Stimulated activated CD8-positive, alpha-beta memory T cell treated with anti-CD3 and anti-CD28 coated beads, Interleukin-4, amount 100 ng/mL, for 4 hours (primary cell): ENCODE data around the gene NRF1.

Source experiments
- DNase-seq, 2 donors: peaks; one replicate each; pipeline ENCODE4 v3.0.0-alpha.2; 2020; ENCODE audit warnings: low read depth in 2 of 2, low spot score in 1 of 2

NRF1 gene

DNA sequence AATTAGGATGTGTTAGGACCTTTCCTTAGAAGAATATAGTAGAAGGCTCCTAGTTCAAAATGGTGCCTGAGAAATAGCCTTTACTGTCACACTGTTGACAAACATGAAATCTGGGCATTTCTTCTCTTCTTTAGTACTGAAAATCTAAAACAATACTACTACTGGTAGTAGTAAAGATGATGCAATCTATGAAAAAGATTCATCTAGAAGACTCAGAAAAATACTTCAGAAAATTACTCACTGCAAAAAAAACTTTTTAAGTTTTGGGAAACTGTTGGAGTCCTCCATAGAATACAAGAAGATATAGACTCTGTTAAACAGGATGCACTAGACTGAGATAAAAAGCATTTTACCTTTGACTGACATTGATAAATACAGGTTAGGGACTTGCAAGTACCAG lies 67.1 kb downstream of the NRF1 start:
- DNase-seq = no peak

DNA sequence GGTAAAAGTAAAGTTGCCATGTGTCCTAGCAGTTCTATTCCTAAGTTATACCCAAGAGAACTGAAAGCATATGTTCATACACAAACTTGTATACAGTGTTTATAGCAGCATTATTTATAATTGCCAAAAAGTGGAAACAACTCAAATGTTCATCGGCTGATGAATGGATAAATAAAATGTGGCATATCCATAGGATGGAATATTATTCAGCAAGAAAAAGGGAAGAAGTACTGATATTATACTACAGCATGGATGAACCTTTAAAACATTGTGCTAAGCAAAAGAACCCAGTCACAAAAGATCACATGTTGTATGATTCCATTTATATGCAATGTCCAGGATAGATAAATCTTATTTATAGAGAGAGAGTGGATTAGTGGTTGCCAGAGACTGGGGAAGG lies 68.9 kb downstream of the NRF1 start:
- DNase-seq = no peak

- no peak for DNase-seq
These were observed 73.3 kb downstream of the NRF1 start for GRCh38 chr7:129684777-129685176.

- no peak for DNase-seq
These were observed 74.5 kb downstream of the NRF1 start for GRCh38 chr7:129686063-129686462.

- no peak for DNase-seq
These were observed 77.1 kb downstream of the NRF1 start for GRCh38 chr7:129688503-129689222.

DNA sequence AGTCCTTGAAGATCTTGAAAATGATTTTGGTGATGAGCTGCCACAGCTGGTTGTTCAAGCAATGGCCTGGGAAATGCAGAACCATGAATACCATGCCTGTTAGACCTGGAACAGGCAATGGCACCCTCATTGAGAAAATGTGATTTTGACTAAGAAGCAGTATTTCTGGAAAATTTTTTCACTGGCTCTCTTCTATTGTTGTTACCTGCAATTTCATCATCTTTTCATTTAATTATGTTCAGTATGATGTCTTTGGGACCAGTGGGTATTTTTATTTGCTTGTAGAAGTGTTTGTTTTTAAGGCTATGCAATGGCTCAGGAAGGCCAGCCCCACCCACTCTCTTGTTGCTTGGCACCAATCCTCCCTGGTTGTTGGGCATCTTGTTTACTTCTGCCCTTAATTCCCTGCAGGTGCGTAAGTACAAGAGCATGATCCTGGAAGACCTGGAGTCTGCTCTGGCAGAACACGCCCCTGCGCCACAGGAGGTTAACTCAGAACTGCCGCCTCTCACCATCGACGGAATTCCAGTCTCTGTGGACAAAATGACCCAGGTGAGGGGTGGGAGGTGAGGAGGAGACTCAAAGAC lies 78.6 kb downstream of the NRF1 start:
- DNase-seq = no peak

GRCh38 chr7:129690701-129691100 lies 79.2 kb downstream of the NRF1 start:
- no peak for DNase-seq

DNA sequence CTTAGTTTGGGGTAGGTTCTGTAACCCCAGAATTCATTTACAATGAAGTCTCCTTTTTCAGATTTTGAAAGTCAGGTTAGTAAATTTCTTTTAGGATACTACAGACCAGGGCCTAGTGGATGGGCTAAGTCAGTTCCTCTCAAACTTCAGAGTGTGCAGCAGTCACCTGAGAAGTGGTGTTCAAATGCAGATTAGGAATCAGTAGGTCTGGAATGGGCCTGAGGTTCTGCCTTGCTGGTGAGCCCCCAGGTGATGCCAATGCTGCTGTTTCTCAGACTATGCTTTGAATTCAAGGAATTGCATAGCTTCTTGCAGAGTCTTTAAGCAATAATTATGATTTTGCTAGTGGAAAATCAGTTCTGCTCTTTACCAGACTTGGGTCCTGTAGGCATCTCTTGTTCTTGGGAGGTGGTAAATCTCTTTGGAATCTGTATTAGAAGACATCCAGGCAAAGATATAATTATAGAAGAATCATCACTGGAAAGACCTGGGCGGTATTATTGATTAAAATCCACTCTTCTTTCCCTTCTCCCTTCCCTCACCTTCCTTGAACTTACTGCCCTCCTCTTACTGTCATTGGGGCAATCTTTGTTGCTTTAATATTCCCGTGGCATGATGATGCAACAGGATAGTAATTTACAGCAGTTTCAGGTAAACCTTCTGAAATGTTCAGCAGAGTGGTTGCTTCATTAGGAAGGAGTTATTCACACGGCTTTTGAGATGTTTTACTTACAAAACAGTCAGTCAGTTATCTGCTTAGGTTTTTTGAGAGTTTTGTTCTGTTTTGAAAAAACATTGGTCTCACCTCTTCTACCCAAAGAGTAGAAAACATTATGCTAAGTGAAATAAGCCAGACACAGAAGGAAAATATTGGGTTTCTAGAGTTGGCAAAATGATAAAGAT lies 87.2 kb downstream of the NRF1 start:
- no peak for DNase-seq

GRCh38 chr7:129702316-129702715 lies 90.8 kb downstream of the NRF1 start:
- DNase-seq = no peak

DNA sequence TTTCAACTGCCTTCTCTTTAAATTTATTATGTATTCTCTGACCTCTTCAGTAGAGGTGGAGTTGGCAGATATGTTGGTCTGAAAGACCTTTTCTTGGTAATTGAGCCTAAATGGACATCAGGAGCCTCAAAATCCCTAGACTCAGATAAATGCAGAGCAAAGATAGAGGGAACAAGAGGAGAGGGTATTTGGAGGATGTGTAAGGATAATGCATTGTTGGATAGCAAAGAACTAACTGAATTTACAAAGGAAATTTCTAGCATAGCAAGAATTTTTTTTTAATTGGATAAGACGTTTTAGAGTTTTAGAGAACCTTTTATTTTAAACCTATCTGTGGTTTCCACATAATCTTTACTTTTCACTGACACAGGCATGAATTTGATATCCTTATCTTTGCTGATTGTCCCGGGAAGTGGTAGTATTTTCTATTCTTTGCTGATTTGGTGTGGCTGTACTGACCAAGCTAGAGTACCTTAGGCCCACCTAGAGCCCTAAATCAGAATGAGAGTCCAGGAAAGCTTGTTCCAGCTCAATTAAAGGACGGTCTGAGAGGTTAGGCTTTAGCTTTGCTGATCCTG lies 91.3 kb downstream of the NRF1 start:
- no peak for DNase-seq

DNA sequence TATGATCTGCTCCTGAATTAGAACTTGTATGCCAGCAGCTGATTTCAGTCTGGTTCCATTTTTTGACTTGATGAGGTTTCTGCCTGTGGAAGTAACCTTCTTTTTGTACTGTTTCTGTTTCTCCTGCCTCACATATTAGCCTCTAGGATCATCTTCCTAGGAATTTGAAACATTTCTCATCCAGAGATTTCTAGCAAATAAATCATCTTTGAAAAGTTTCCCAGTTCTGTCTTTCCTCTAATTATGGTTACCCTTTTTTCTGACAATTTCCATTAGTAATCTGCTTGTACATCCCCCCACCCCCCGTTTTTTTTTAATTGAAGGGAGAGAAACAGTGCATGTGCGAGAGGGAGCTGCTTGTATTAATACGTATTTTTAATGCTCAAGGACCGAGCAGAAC lies 92.2 kb downstream of the NRF1 start:
- DNase-seq = no peak

DNA sequence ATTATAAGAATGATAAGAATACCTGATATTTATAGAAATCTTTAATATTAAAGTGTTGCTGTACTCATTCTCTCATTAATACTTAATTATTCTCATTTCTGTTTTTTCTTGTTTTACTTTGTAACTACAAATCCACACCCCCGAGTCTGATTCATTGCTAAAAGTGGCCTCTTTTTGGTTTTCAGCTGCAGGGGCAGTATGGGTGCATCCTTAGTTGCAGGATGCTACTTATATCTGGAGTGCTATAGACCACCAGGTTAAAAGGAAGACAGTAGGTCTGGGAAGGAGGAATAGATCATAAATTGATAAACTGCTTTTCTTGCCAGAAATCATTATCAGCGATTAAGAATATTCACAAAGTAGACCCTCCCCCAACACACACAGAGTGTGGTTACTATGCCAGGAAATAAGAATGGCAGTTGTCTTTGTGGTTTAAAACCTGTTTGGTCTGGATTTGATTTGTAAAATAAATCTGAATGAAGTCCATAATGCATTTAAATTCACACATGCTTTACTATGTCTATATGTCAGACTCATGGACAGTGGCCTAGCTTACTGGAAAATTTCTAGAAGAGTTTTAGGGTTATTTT lies 96.5 kb downstream of the NRF1 start:
- DNase-seq = no peak

- DNase-seq = no peak
These were observed 102.0 kb downstream of the NRF1 start for GRCh38 chr7:129713544-129713943.

- DNase-seq = no peak
These were observed 103.1 kb downstream of the NRF1 start for GRCh38 chr7:129714514-129715063.

- DNase-seq = no peak
These were observed 108.6 kb downstream of the NRF1 start for GRCh38 chr7:129719980-129720732.

DNA sequence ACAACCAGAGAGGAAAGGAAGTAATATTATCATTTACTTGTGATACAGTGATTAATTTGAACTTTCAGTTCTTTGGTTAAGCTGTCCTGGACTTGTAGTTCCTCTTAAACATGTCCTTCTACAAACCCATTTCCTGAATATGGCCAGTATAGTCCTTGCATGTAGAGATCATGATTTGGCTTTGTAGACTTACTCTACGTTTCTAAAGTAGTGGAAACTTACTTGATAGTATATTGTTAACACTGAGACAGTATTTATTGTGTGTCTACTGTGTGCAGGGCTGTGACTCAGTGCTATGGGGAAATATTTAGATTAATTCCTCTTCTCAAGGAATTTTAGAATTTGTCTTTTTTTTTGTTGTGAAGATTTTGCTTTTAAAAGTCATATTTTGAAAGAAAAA lies 109.5 kb downstream of the NRF1 start:
- DNase-seq = no peak

DNA sequence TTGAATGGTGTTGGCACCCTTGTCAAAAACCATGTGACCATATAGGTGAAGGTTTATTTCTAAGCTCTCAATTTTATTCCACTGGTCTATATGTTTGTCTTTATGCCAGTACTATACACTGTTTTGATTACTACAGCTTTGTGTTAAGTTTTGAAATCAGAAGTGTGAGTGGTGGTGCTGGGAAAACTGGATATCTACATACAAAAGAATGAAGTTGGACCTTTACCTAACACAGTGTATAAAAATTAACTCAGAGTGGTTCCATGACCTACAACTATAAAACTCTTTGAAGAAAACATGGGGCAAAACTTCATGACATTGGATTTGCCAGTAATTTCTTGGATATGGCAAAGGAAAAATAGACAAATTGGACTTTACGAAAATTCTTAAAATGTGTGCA lies 112.2 kb downstream of the NRF1 start:
- DNase-seq = no peak

- DNase-seq = no peak
These were observed 113.3 kb downstream of the NRF1 start for GRCh38 chr7:129724796-129725195.

GRCh38 chr7:129728875-129729467 lies 117.5 kb downstream of the NRF1 start:
- no peak for DNase-seq

GRCh38 chr7:129729511-129729910 lies 118.0 kb downstream of the NRF1 start:
- no peak for DNase-seq
